NCI-H2171 treated with DMSO at 0.1 percent for 48 hours (cell line): Measurements from ENCODE around the gene RPL27A.
"Not testable (repeated sequence)": the region's sequence is repeated elsewhere in the genome, so short reads cannot be mapped to it uniquely, and the experiment has no call there.

Source experiments
- DNase-seq: peaks from one replicate; lab custom pipeline; 2025; lab: John Stamatoyannopoulos, UW

Gene RPL27A

GRCh38 chr11:8682303-8683114 lies at the start of gene RPL27A, which contains the start of gene TRIM66:
TSS of gene RPL27A (plus strand) at chr11:8682792. CDS start at chr11:8682814, 22 bp downstream.
TSS of gene TRIM66 (minus strand) at chr11:8682665. CDS start at chr11:8672274, 10,391 bp downstream.
- DNase-seq: peak; percentile 95

DNA sequence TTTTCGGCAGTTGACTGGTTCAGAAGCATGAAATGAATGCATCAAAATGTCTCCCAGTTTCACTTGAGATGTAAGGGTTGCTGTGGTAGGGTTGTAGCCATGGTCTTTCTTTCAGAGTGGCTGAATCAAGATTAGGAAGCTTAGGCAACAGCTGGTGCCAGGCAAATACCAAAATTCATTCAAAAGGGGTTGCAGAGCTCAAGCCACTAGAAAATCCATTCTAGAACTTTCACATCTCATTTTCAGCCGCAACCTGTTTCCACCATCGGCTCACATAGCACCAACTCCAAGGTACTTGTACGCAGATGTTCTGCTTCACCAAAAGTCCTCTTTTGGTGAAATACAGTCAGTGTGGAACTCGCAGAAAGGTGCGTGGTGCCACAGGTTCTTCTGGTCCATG lies 48.1 kb upstream of the RPL27A start:
- DNase-seq: no peak

- DNase-seq: no peak
These were observed 46.5 kb upstream of the RPL27A start for GRCh38 chr11:8636127-8636526.

- no peak for DNase-seq
These were observed 44.3 kb upstream of the RPL27A start for GRCh38 chr11:8638300-8638699.

DNA sequence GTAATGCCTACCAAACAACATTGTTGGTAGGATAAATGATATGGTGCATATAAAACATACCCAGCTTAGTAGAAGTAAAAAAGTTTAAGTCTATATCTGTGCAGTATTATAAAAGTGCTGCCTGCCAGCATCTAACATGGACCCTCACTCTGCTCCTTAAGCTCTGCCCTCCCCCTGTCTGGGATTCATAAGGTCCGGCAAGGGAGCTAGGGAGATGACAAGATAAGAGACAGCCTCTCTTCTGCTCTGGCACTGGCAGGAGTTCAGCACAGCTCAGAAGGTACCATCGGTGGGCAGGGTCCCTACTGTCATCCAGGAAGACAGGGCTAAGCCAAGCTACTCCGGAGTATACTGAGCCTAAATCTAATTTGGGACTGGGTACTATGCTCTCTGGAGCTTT lies 42.9 kb upstream of the RPL27A start:
- no peak for DNase-seq

DNA sequence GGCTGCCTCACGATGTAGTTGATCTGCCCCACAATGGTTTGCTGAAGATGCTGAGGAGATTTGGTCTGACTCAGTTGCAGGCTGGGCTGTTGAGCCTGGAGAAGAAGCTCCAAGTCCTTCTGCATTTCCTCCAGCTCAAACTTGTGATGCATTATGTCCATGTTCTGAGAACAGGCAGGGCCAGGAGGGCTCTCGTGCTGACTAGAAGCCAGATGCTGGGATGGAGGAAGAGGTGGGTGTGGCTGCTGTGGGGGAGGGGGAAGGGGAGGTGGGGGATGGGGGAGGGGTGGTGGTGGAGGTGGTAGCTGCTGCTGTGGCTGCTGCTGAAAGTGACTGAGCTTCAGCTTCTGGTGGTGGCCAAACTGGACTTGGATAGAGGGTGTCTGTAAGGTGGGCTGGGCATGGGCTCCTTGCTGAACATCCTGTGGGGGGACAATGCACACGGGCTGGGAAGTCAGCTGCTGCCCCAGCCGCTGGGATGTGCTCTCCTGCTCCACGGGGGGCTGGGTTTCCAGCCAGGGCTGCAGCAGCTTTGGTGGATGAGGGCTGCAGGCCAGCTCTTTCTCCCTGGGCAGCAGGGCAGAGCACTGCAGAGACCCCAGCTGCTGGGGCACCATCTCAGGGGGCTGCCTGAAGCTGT lies 42.2 kb upstream of the RPL27A start:
- no peak for DNase-seq

DNA sequence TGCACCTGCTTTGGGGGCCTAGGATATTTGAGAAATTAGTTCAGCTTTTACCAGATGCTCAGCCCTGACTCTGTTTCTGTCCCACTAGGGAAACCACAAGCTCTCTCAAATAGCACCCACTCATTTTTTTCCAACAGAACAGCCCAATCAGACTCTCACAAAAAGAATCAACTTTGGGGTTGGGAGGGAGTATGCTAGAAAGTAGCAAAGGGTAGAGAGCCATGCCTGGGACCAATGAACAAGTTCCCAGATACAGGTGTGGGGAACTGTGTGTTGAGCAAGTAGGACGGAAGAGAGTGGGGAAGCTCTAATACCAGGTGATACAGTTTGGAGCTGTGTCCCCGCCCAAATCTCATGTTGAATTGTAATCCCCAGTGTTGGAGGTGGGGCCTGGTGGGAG lies 41.3 kb upstream of the RPL27A start:
- DNase-seq: peak; percentile 20

DNA sequence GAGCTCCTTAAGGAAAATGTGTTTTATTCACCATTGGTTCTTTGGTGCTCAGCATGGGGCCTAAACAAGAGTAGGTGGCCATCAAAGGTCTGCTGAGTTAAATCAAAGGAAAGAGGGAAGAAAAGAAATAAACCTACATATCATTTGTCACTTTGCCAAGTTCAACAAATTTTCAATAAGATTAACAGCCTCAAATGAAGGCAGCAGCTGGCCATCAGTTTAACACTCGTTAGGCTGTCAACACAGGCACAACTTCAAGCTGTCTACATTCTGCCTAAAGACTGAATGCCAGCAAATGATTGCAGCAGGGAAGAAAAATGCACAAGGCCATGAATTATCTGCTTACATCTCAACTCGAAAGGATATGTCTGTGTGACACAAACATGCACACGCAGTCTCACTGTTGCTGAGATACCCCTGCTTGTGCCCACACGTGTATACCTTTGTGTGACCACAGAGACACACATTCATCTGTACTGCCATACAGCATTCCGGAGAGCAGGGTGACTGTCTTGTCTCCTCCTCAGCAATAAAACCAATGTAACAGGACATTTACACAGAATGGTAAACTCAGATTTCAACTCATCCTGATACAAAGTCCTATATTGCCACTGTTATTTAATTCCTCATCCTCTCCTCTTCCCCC lies 40.3 kb upstream of the RPL27A start:
- DNase-seq: peak; percentile 86

- no peak for DNase-seq
These were observed 35.7 kb upstream of the RPL27A start for GRCh38 chr11:8646873-8647272.

DNA sequence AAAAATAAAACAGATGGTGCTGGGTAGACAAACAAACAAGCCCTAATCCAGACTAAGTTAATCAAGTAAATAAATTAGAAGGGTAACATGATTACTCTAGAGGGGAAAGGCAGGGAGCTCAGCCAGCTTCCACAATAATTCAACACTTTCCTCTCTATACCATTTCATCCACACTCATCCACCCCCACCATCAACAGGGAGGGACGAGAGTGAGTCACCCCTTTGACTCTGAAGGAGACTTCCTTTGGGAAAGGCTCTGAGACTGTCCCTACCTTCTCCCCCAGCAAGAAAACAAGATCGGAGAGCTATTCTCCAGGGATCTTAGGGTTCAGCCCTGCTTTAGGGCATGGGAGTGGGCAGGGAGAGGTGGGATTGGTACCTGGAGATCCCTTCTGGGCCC lies 33.2 kb upstream of the RPL27A start:
- DNase-seq: no peak

- DNase-seq: peak; percentile 8
These were observed 32.1 kb upstream of the RPL27A start for GRCh38 chr11:8650401-8650990.

DNA sequence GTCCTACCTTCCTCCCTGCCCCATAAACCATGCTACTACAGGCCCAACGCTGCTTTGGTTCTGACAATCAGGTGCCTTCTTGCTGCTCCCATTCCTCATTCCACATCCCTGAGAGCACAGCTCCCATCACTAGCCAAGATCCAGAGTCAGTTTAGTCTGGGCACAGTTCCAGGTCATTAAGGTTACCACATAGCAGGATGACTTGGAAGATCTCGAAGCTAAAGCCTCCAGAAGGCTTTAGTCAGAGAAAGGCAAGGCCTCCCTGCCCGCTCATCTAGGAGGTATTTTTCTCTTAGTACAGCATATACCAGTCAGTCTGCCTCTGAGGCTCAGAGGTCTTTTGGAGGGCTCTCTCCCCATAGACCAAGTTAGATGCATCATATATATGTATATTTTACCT lies 30.5 kb upstream of the RPL27A start:
- DNase-seq: peak; percentile 15

- DNase-seq: peak; percentile 45
These were observed 28.1 kb upstream of the RPL27A start for GRCh38 chr11:8654503-8654902.

DNA sequence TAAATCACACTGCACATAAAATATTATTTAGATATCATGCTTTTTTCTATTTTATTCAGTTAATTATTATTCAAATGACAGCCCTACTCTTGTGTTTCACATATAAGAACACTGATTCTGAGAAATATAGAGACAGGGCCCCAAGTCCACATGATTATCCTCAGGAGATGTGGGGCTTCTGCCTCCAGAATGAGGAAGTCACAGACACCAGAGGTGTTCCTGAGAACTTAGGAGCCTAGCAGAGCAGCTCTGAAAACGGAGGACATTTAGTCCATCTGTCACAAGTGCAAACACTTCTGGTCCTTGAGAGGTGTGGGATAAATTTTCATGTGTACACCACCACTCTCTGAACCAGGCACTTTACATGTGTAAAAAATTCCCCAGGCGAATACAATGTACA lies 26.3 kb upstream of the RPL27A start:
- DNase-seq: peak; percentile 15

DNA sequence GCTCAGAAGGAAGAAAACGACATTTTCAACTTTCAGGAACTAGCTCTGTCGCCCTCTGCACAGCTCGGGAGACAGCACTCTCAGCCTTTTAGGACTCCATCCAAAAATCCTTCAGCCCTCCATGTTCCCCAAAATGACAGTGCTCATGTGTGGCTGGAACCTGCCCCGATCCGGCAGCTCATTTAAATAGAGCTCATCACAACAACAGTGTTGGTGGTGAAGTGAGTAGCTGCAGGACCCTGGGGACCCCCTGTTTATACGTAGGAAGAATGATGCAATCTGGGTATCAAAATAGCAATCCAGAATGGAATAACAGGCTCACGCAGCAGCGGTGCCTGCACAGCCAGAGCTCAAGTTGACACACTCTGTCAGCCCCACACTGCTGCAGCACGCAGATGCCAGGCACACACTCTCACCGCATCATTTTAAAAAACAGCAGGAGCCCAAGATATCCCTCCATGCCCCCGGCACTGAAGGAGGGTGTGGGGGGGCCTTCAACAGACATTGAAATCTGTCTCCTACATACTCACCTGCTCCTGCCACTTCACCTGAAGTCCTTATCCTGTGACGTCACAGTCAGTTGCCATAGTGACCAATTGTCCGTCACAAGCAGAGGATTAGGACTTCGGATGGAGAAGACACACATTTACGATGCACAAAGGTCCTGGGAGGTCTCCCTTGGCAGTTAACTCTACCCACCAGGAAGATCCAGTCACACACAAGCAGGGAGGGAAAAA lies 24.1 kb upstream of the RPL27A start:
- DNase-seq: peak; percentile 71

DNA sequence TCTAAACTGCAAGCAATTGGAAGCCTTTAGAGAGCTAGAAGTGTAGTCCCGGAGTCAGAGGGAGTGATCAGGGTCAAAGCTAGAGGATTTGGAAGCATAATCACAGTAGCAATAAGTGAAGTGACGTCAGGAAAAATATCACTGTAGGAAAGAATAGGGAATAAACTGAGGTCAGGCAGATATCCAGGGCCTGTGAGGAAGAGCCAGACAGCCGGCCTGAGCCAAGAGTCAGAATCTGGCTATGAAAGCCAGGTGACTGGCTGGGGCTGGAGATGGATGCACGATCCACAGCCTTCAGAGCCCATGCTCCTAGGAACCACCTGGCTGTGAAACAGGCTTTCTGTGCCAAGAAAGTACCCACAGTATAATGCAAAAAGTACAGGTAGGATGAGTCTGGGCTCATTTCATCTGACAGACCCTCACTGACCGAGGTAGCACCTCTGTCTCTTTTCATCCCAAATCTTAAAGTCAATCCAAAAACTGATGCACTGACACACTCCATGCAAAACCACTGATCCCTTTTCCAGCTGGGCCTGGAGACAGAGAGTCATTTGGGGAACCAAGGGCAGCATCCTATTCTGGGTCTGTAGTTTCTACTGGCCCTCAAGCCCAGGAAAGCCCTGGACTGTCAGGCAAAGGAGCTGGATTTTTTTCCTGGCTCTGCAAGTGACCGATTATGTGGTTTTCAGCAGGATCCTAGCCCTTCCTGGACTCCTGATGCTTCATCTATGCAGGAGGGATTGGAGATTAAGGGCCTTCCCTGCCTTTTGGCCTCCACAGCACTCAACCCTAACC lies 21.4 kb upstream of the RPL27A start:
- DNase-seq: no peak

- no peak for DNase-seq
These were observed 17.4 kb upstream of the RPL27A start for GRCh38 chr11:8665222-8665621.

GRCh38 chr11:8670081-8670480 lies 12.5 kb upstream of the RPL27A start:
- DNase-seq: not testable (repeated sequence)

DNA sequence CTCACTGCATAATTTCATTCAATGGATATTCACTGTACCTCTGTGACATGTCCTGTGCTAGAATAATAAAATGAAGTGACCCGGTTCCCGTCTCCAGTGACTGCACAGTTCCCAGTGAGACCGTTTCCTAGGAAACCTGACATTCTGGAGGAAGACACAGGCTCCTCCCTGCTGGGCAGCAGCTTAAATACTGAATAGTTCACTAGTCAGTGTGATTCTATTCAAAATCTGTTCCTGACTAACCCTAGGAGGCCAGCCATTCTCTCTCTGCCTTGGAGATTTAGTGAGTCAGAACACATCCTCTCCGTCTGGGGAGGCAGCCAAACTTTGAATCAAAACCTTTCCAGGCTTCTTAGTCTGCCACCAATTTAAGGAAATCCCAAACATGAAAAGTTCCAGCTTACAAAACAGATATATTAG lies 11.4 kb upstream of the RPL27A start:
- DNase-seq: peak; percentile 47

GRCh38 chr11:8671651-8672062 lies 10.9 kb upstream of the RPL27A start:
- peak; percentile 84 for DNase-seq

- no peak for DNase-seq
These were observed 10.2 kb upstream of the RPL27A start for GRCh38 chr11:8672346-8672745.
